HG03045 (cell line): ENCODE results near the gene MLST8.

ENCODE experiments used
- ATAC-seq: cut with Tn5 transposase; IDR thresholded peaks from one replicate; pipeline ENCODE4 v1.9.1; 2021; ENCODE audit warnings: mild to moderate bottlenecking, moderate library complexity; ENCODE audit not compliant: unreplicated experiment

Gene MLST8

GRCh38 chr16:2206780-2207433, 1.7 kb downstream of the MLST8 start:
- ATAC-seq, result no peak

GRCh38 chr16:2207872-2208271, 2.6 kb downstream of the MLST8 start:
- no peak for ATAC-seq

- ATAC-seq, result no peak
Measured at GRCh38 chr16:2208308-2208707, 3.1 kb downstream of the MLST8 start.

- no peak for ATAC-seq
Measured at GRCh38 chr16:2208772-2209171, 3.5 kb downstream of the MLST8 start.

- no peak for ATAC-seq
Measured at GRCh38 chr16:2209258-2210008, 4.2 kb downstream of the MLST8 start.

GRCh38 chr16:2210009-2210332, 4.7 kb downstream of the MLST8 start:
- ATAC-seq, result no peak

- ATAC-seq, result no peak
Measured at GRCh38 chr16:2210386-2211365, 5.4 kb downstream of the MLST8 start, which contains the start of gene BRICD5. TSS of gene BRICD5 (minus strand) at chr16:2210863. CDS start at chr16:2210833, 30 bp downstream.

- ATAC-seq, result no peak
Measured at GRCh38 chr16:2211923-2212347, 6.7 kb downstream of the MLST8 start.

GRCh38 chr16:2212362-2213324, 7.4 kb downstream of the MLST8 start:
- no peak for ATAC-seq

- peak; percentile 9 for ATAC-seq
Measured at GRCh38 chr16:2213817-2214718, 8.8 kb downstream of the MLST8 start.

GRCh38 chr16:2214719-2214968, 9.4 kb downstream of the MLST8 start, which contains the start of gene PGP:
TSS of gene PGP (minus strand) at chr16:2214840. CDS start at chr16:2214777, 63 bp downstream.
- peak; percentile 80 for ATAC-seq

GRCh38 chr16:2216330-2216729, 11.1 kb downstream of the MLST8 start:
- ATAC-seq, result no peak

GRCh38 chr16:2223221-2223941, 18.1 kb downstream of the MLST8 start, which contains the start of gene E4F1:
TSS of gene E4F1 (plus strand) at chr16:2223591. CDS start at chr16:2223614, 23 bp downstream.
- ATAC-seq, result peak; percentile 92

- ATAC-seq, result peak; percentile 14
Measured at GRCh38 chr16:2223942-2224486, 18.8 kb downstream of the MLST8 start.

- no peak for ATAC-seq
Measured at GRCh38 chr16:2226245-2226793, 21.1 kb downstream of the MLST8 start.

GRCh38 chr16:2226918-2227317, 21.7 kb downstream of the MLST8 start:
- ATAC-seq, result no peak

- no peak for ATAC-seq
Measured at GRCh38 chr16:2228161-2228824, 23.0 kb downstream of the MLST8 start.
